Fibroblast of gingiva (primary cell): Measurements from ENCODE around the gene EFCAB6.

Experiments used
- DNase-seq: peaks from one replicate; pipeline ENCODE4 v3.0.0-alpha.2; 2011; ENCODE audit warnings: low read depth

EFCAB6 gene

GRCh38 chr22:43570531-43571165 is 241.5 kb downstream of the EFCAB6 start:
- no peak for DNase-seq

GRCh38 chr22:43569111-43569510 is 243.0 kb downstream of the EFCAB6 start:
- no peak for DNase-seq

- no peak for DNase-seq
Observed at GRCh38 chr22:43567691-43568324, 244.3 kb downstream of the EFCAB6 start.

- DNase-seq = no peak
Observed at GRCh38 chr22:43566561-43567332, 245.4 kb downstream of the EFCAB6 start.

GRCh38 chr22:43566021-43566420 is 246.1 kb downstream of the EFCAB6 start:
- peak; percentile 19 for DNase-seq

GRCh38 chr22:43564859-43565258 is 247.2 kb downstream of the EFCAB6 start:
- DNase-seq = no peak

- DNase-seq = no peak
Observed at GRCh38 chr22:43563571-43563970, 248.5 kb downstream of the EFCAB6 start.

GRCh38 chr22:43562843-43563242 is 249.3 kb downstream of the EFCAB6 start:
- no peak for DNase-seq

- DNase-seq = no peak
Observed at GRCh38 chr22:43561415-43562178, 250.5 kb downstream of the EFCAB6 start.

GRCh38 chr22:43560651-43561050 is 251.5 kb downstream of the EFCAB6 start:
- DNase-seq = no peak

- no peak for DNase-seq
Observed at GRCh38 chr22:43555561-43556515, 256.3 kb downstream of the EFCAB6 start.

- DNase-seq = no peak
Observed at GRCh38 chr22:43554694-43555365, 257.3 kb downstream of the EFCAB6 start.

GRCh38 chr22:43554259-43554636 is 257.9 kb downstream of the EFCAB6 start:
- DNase-seq = no peak

GRCh38 chr22:43553451-43554258 is 258.4 kb downstream of the EFCAB6 start:
- no peak for DNase-seq

- DNase-seq = no peak
Observed at GRCh38 chr22:43550672-43551071, 261.4 kb downstream of the EFCAB6 start.

- no peak for DNase-seq
Observed at GRCh38 chr22:43550024-43550620, 262.0 kb downstream of the EFCAB6 start.

GRCh38 chr22:43546186-43546585 is 265.9 kb downstream of the EFCAB6 start:
- no peak for DNase-seq

- no peak for DNase-seq
Observed at GRCh38 chr22:43544289-43544673, 267.8 kb downstream of the EFCAB6 start.

GRCh38 chr22:43543522-43544288 is 268.4 kb downstream of the EFCAB6 start:
- no peak for DNase-seq
